NCI-H1105 (cell line): ENCODE measurements around the gene PERP.
A peak's percentile ranks its signal among the peaks of the same experiment; 100 is the strongest.
"Not testable (repeated sequence)": the region's sequence is repeated elsewhere in the genome, so short reads cannot be mapped to it uniquely, and the experiment has no call there.

Experiments used
- DNase-seq: peaks from one replicate; lab custom pipeline; 2025; lab: John Stamatoyannopoulos, UW

PERP gene

GRCh38 chr6:138105446-138105845, 1.8 kb downstream of the PERP start:
- peak; percentile 62 for DNase-seq

- DNase-seq, result peak; percentile 7
Measured at GRCh38 chr6:138104618-138105213, 2.5 kb downstream of the PERP start.

DNA sequence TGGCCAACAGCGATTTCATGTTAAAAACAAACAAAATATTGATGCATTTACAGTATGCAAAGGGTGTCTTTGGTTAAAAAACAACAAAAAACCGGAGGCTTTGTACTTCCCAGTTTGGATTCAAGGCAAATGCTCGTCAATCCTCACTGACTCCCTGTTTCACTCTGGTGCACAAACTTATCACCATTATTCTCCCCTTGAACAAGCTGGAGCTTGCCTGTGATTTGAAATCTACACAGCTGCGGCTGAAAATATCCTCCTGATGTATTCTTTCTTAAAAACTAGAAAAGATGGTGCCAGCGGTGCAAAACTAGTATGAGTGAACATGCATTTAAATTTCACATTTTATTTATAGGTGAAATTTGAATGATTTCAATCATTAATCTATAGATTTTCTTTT, 3.3 kb downstream of the PERP start:
- DNase-seq, result peak; percentile 86

GRCh38 chr6:138101946-138102731, 5.1 kb downstream of the PERP start:
- DNase-seq, result no peak

DNA sequence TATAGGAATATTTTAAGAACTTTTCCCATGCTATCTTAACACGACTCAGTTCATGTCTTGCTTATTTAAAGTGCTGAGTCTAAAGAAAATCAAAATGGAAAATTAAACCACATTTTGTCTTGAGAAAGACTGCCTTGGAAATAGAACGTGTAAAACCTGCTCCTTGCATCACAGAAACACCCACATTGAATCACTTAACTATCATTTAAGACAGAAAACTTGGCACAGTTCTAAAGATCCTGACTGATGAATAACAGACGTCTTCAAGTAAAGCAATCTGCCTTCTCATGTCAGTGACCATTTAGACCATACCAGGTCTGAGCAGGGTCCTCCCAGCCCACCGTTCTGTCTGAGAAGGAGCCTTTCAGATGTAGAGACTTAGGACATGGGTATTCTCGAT, 7.4 kb downstream of the PERP start:
- no peak for DNase-seq

- no peak for DNase-seq
Measured at GRCh38 chr6:138098306-138098705, 8.9 kb downstream of the PERP start.

DNA sequence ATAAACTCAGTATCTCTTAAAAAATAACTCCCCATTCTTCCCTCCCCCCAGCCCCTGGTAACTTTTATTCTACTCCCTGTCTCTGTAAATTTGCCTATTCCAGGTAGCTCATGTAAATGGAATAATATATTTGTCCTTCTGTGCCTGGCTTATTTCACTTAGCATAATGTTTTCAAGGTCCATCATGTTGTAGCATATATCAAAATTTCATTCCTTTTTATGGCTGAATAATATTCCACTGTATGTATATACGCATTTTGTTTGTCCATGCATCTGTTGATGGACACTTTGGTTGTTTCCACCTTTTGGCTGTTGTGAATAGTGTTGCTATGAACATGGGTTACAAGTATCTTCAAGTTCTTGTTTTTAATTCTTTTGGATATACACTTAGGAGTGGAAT, 13.0 kb downstream of the PERP start:
- no peak for DNase-seq

GRCh38 chr6:138093632-138094031, 13.6 kb downstream of the PERP start:
- DNase-seq, result no peak

DNA sequence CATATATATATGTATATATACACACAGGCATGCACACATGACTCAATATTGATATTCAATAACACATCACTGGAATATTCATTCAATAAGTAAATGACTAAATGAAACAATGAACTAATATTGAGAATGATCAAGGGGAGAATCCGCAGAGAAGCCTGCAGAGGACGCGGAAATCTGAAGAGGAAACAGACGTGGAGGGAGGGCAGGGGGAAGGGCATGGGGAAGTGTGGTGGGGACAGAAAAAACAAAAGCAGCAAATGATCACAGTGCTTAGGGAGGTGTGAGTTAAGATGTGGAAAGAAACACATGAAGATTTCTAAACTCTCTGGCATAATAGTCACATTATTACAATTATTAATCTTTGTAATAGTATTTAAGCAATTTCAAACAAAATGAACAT, 14.5 kb downstream of the PERP start:
- DNase-seq, result no peak

DNA sequence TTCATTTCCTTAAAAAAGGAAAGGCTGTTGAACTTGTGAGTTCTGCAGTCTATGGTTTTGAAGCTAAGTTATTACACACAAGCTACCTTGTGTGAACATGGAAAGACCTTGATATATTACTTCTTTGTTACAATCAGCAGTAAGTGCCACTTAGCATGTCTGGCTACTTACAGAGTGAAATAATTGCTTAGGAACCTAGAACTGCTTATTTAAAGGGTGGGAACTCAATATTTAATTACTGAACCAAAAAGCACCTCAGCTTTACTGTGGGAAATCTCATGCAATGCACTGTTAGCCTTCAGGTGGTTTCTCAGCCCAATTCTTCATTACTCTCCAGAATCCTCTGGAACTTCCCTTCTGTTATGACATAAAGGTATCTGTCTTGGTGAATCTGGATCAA, 17.9 kb downstream of the PERP start:
- DNase-seq, result peak; percentile 34

DNA sequence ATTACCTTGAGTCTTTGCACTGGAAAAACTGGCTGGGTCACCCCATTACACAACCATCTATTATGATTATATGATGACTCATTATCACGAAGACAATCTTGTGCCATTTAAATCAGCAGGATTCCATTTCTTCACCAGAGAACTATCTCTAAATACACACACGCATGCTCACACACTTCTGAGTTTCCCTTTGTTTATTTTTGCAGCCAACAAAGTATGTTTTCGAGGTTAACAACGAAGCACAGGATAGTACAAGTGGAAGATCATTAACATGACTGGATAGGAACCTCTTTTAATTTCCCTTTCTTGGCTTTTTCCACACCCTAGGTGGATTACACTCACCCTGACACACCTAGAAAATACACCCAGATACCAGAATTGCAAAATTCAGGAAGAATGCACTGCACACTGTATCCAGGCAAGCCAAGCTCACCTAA, 18.9 kb downstream of the PERP start:
- DNase-seq, result peak; percentile 63

DNA sequence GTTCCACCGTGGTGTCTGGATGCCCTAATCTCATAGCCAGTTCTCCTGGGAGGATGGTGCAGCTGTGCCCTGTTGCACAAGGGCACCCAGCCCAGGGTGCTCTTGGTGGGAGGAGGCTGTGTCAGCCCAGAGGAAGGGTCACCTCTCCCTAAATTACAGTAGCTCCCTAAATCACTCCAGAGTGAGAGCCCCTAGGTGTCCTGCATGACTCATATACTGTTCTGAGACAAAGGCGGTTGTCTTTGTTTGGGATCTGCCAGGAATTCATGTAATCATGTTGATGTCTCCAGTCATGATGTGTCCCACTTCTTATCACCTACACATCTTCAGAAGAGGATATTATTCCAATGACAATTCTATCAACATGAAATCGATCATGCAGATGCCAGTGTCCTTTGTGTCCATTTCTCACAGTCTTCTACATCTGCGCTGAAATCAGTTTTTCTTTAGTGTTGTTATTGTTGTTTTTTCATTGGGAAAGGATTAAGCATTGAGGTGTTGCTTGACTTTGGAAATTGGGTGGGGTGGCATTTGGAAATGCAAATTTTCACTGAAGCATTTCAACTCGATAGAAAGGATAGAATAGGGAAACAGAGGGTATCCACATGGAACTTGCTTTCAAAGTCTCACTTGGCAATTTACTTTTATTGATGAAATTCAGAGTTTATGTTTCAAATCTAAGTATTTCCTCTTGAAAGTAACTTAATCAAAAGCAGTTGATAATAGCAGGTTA, 19.5 kb downstream of the PERP start:
- no peak for DNase-seq

- DNase-seq, result peak; percentile 30
Measured at GRCh38 chr6:138086573-138087196, 20.5 kb downstream of the PERP start.

DNA sequence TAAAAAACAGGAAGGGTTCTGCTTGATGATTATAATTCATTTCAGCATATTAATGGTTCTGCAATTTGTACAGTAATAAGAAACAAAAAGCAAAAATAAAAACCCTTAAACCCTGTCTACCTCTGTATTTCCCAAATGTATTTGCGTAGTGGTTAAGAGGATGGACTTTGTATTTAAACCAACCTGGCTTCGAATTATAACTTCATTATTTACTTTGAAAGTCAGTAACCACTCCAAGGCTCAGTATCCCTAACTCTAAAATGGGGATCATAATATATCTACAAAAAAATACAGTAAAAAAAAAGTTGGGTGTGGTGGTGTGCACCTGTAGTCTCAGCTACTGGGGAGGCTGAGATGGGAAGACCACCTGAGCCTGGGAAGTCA, 21.4 kb downstream of the PERP start:
- DNase-seq, result no peak

DNA sequence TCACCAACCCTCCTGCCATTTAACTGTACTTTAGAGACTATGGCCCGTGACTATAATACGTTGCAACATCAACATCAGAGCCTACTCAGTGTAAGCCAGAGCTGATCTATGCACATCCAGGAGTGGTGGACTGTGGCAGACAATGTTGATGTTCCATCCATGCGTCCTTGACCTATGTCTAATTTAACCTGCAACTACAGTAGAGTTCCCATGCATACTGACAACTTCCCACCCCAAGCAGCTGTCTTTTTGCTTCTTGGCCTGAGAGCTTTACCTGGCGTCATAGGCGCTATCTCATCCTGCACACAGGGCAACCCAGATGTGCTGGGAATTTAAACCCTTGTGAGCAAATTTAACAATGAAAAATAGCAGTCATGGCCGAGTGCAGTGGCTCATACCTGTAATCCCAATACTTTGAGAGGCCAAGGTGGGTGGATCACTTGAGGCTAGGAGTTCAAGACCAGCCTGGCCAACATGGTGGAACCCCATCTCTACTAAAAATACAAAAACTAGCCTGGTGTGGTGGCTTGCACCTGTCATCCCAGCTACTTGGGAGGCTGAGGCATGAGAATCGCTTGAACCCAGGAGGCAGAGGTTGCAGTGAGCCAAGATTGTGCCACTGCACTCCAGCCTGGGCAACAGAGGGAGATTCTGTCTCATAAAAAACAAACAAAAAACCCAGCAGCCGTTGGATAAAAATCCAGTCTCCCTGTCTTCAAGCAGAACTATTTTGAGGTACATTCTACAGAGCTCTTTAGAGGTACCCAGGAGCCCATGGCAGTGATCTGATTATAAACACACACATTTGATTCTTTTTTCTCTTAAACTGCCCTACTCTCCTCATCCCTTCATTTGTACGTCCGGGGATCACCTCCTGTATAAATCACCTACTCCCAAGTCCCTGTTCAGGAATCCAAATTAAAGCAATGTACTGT, 22.0 kb downstream of the PERP start:
- DNase-seq, result no peak

DNA sequence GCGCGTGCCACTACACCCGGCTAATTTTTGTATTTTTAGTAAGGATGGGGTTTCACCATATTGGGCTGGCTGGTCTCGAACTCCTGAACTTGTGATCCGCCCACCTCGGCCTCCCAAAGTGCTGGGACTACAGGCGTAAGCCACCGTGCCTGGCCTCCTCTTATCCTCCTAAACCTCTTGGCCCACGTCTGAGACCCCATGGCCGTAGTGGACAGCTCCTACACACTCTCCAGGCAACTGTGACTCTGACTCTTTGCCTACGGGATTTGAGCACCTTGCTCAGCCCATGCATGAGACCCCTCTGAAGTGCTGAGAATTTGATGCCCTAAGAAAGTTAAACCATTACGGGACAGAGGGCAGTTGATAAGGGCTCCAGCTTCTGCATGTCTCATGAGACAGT, 25.0 kb downstream of the PERP start:
- no peak for DNase-seq

- not testable (repeated sequence) for DNase-seq
Measured at GRCh38 chr6:138079556-138079955, 27.7 kb downstream of the PERP start.

GRCh38 chr6:138078491-138078890, 28.7 kb downstream of the PERP start:
- no peak for DNase-seq

DNA sequence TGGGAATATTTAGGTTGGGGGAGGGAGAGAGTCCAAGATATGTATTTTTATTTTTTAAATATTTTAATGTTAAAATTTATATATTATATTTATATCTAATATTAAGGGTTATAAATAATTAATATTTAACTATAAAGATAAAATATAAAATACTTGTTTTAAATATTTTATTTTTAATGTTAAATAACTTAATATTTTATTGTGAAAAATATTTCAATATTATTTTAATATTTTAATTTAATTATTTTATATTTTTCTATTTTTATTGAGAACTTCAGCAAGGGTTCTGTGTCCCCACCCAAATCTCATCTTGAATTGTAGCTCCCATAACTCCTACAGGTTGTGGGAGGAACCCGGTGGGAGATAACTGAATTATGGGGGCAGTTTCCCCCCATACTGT, 34.0 kb downstream of the PERP start:
- no peak for DNase-seq

GRCh38 chr6:138063726-138064125, 43.5 kb downstream of the PERP start:
- no peak for DNase-seq

DNA sequence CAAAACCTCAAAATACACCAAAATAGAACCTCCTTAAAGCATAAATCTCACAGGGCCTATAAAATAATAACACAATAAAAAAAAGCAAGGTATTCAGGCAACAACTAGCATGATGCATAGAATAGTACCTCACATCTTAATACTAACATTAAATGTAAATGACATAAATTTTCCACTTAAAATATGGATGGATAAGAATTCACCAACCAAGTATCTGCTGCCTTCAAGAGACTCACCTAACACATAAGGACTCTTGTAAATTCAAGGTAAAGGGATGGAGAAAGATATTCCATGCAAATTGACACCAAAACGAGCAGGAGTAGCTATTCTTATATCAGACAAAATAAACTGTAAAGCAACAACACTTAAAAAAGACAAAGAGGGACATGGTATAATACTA, 52.2 kb downstream of the PERP start:
- DNase-seq, result no peak

DNA sequence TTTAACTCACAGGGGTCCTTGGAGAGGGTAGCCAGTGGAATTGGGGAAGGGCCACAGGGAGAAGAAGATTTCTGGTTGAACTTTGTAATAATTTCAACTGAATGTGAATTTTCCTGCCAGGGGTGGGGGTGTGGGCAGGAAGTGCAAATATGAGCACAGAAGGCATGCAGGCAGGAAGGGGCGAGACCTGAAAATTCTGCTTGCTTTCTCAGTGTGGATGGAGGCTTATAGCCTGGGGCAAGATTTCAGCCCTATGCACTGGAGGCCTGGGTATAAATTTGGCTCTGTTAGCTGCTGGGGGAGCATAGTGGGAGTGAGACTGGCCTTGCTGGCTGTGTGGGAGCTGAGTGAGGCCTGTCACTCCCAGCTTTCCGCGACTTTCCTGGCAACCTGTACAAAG, 54.4 kb downstream of the PERP start:
- no peak for DNase-seq
